H1 (cell line): ENCODE results near the gene AGAP1. TPM values are rescaled to one million over a fixed set of nuclear protein-coding genes. Genes with fewer than 3 reads are reported as not detected.

Experiments
- FOSL1 ChIP-seq: IDR thresholded peaks from 2 replicates; pipeline ENCODE4 v1.6.1; 2011; ENCODE audit warnings: mild to moderate bottlenecking, low read depth, low read length, moderate library complexity; ENCODE audit not compliant: insufficient read depth
- NRF1 ChIP-seq: IDR thresholded peaks from 2 replicates; pipeline ENCODE4 v1.6.1; 2011; ENCODE audit warnings: mild to moderate bottlenecking, low read depth, low read length, improper control_type of control experiment
- TAF1 ChIP-seq: IDR thresholded peaks from 2 replicates; pipeline ENCODE4 v1.6.1; 2011; ENCODE audit warnings: mild to moderate bottlenecking, low read depth, low read length
- polyA plus RNA-seq, 7 experiments: library from polyadenylated mRNA; depleted of rRNA in 3 of 7; stranded (reverse) in 5 of 7; unstranded in 2 of 7; fragments of >200 nt in 5 of 7; fragments of 200-250 nt in 2 of 7; gene quantifications; 1 replicate in 5 of 7; 2 replicates in 1 of 7; 4 replicates in 1 of 7; pipeline versions ENCODE4 v1.2.1 to v1.2.3, GENCODE V29; 2011 to 2013; ENCODE audit warnings: missing spikeins in 2 of 7, mixed read lengths in 2 of 7
- total RNA-seq: library from RNA; stranded (reverse); fragmentation: NEBNext Ultra II Directional; extraction: Animal tissue kit (Norgen Biotek cat#: 25700); gene quantifications from 2 replicates; pipeline ENCODE4 v1.2.1, GENCODE V29; 2021

AGAP1 gene
- total and polyA plus RNA-seq, 2 of the 8 experiments (the other 6 are each of a cell fraction or from before 2014, with no cell fraction given): 18.1 to 39.4 TPM

GRCh38 chr2:236114959-236115358, 621.1 kb downstream of the AGAP1 start (continued):
- TF ChIP-seq TAF1 (no peak), FOSL1 (no peak), NRF1 (no peak)
